HepG2 (cell line): ENCODE measurements around the gene CXCL10. TPM values are rescaled to one million over a fixed set of nuclear protein-coding genes. Genes with fewer than 3 reads are reported as not detected.

ENCODE experiments used
- ATAC-seq: fragments of 200-7000 bp; cut with Tn5 transposase; 3 replicates; pipeline ENCODE4 v1.9.1; 2020; ENCODE audit warnings: mild to moderate bottlenecking, moderate library complexity
- BruUV-seq: library from RNA; stranded (reverse); fragments of 400-500 nt; replicated peaks from 2 replicates; lab custom pipeline; 2021; lab: Mats Ljungman, UMichigan
- CTCF ChIA-PET: fragments of 300-600 bp; formaldehyde crosslinking; extraction: SDS; loops from one replicate; lab custom pipeline; 2021; ENCODE audit warnings: low total read pairs, inconsistent platforms, low intra/inter-chr PET ratio; lab: Yijun Ruan, JAX
- POLR2A ChIA-PET: fragments of 350-600 bp; sonication (Branson Sonifier 250); formaldehyde crosslinking; loops from one replicate; lab custom pipeline; 2020; ENCODE audit warnings: antibody characterized with exemption, inconsistent platforms; lab: Yijun Ruan, JAX
- DNase-seq: peaks from one replicate; pipeline ENCODE4 v3.0.0-alpha.2; 2015; ENCODE audit warnings: low spot score
- FAIRE-seq: peaks from 3 replicates; lab custom pipeline; 2011; peaks lifted over from hg19 to GRCh38; lab: Jason Lieb, UNC
- H2AFZ ChIP-seq: one replicate; pipeline ENCODE4 v1.6.1; 2011; ENCODE audit warnings: low read length, inconsistent platforms
- H3K27ac ChIP-seq: fragments of 300-600 bp; 3 replicates; pipeline ENCODE4 v1.8.0; 2011; ENCODE audit warnings: mixed run types, mild to moderate bottlenecking, mixed read lengths, low read length, inconsistent platforms; ENCODE audit not compliant: insufficient read depth; ENCODE audit errors: extremely low read length
- H3K27me3 ChIP-seq, 2 experiments: fragments of 200-600 bp in 1 of 2; 2 replicates in 1 of 2; 3 replicates in 1 of 2; pipeline versions ENCODE4 v1.6.0 to v1.8.0; 2011; ENCODE audit warnings: low read length in 2 of 2, mild to moderate bottlenecking in 2 of 2, moderate library complexity in 2 of 2, inconsistent platforms in 1 of 2; ENCODE audit not compliant: insufficient read depth in 2 of 2, control insufficient read depth in 1 of 2
- H3K36me3 ChIP-seq, 2 experiments: fragments of 200-600 bp in 1 of 2; replicated peaks in 1 of 2; 2 replicates in 1 of 2; 3 replicates in 1 of 2; pipeline versions ENCODE4 v1.5.1 to v1.8.0; 2011; ENCODE audit warnings: low read length in 2 of 2, inconsistent platforms in 1 of 2; ENCODE audit not compliant: insufficient read depth in 2 of 2, control insufficient read depth in 1 of 2
- H3K4me1 ChIP-seq: 2 replicates; pipeline ENCODE4 v1.5.1; 2012; ENCODE audit warnings: low read length, inconsistent platforms; ENCODE audit not compliant: insufficient read depth
- H3K4me2 ChIP-seq: 2 replicates; pipeline ENCODE4 v1.6.0; 2011; ENCODE audit warnings: low read depth, low read length, inconsistent platforms
- H3K4me3 ChIP-seq, 3 experiments: fragments of 200-600 bp in 1 of 3; sonication (generic), shearing (Covaris generic) in 1 of 3; replicated peaks in 1 of 3; 2 replicates each; pipeline ENCODE4 v1.5.1; 2011 to 2016; ENCODE audit warnings: low read length in 3 of 3, inconsistent platforms in 2 of 3, low read depth in 2 of 3, mild to moderate bottlenecking in 2 of 3, control low read depth in 1 of 3, mixed read lengths in 1 of 3; ENCODE audit not compliant: insufficient read depth in 1 of 3
- H3K79me2 ChIP-seq: one replicate; pipeline ENCODE4 v1.6.1; 2011; ENCODE audit warnings: low read length, inconsistent platforms; ENCODE audit not compliant: insufficient read depth
- H3K9ac ChIP-seq: 2 replicates; pipeline ENCODE4 v1.6.0; 2011; ENCODE audit warnings: mild to moderate bottlenecking, low read depth, low read length, inconsistent platforms; ENCODE audit not compliant: insufficient read depth
- H3K9me3 ChIP-seq: 2 replicates; pipeline ENCODE4 v1.5.1; 2012; ENCODE audit warnings: mild to moderate bottlenecking, low read length
- H4K20me1 ChIP-seq: 2 replicates; pipeline ENCODE4 v1.6.0; 2011; ENCODE audit warnings: inconsistent platforms, mild to moderate bottlenecking, low read length, moderate library complexity; ENCODE audit not compliant: insufficient read depth
- JUNB ChIP-seq: sonication (generic); formaldehyde crosslinking; IDR thresholded peaks from 2 replicates; pipeline ENCODE4 v1.8.0; 2022; ENCODE audit warnings: missing genetic modification reagents, mild to moderate bottlenecking, borderline replicate concordance
- MAFG ChIP-seq: sonication (generic); formaldehyde crosslinking; IDR thresholded peaks from 2 replicates; pipeline ENCODE4 v1.5.1; 2020; ENCODE audit warnings: mild to moderate bottlenecking, missing genetic modification reagents
- MYPOP ChIP-seq: sonication (generic); formaldehyde crosslinking; IDR thresholded peaks from 2 replicates; pipeline ENCODE4 v1.8.1; 2023; ENCODE audit warnings: mild to moderate bottlenecking, moderate library complexity, missing genetic modification reagents
- RXRA ChIP-seq: sonication (generic); formaldehyde crosslinking; IDR thresholded peaks from 2 replicates; pipeline ENCODE4 v1.5.1; 2020; ENCODE audit warnings: missing genetic modification reagents
- ZFP41 ChIP-seq: sonication (generic); formaldehyde crosslinking; IDR thresholded peaks from 2 replicates; pipeline ENCODE4 v1.4.0; 2020; ENCODE audit warnings: mild to moderate bottlenecking, missing genetic modification reagents, borderline replicate concordance
- ZNF225 ChIP-seq: sonication (generic); formaldehyde crosslinking; IDR thresholded peaks from 2 replicates; pipeline ENCODE4 v1.4.0; 2020; ENCODE audit warnings: mild to moderate bottlenecking, missing genetic modification reagents
- ZNF441 ChIP-seq: sonication (generic); formaldehyde crosslinking; IDR thresholded peaks from 2 replicates; pipeline ENCODE4 v1.7.0; 2021; ENCODE audit warnings: missing genetic modification reagents, borderline replicate concordance
- ZNF616 ChIP-seq: sonication (generic); formaldehyde crosslinking; IDR thresholded peaks from 2 replicates; pipeline ENCODE4 v1.5.0; 2020; ENCODE audit warnings: low read depth, mild to moderate bottlenecking, missing genetic modification reagents
- ZNF841 ChIP-seq: sonication (generic); formaldehyde crosslinking; IDR thresholded peaks from 2 replicates; pipeline ENCODE4 v1.8.1; 2023; ENCODE audit warnings: missing genetic modification reagents, borderline replicate concordance
- WGBS: methylation state at CpG from one replicate; pipeline ENCODE4 v1.1.6; 2017; ENCODE audit warnings: low lambda C conversion rate; 5-methylcytosine and 5-hydroxymethylcytosine counted together
- in situ Hi-C: cut with HindIII; loops from 2 replicates; pipeline ENCODE4 v1.10.0; 2017; ENCODE audit warnings: low pct_unique_long_range_greater_than_20kb; ENCODE audit not compliant: extremely low pct_ligation_motif_present
- intact Hi-C: fragments of 100-400 bp; cut with micrococcal nuclease; formaldehyde crosslinking; loops from one replicate; pipeline ENCODE4 v1.10.0; 2022; ENCODE audit not compliant: unreplicated experiment
- polyA plus RNA-seq, 8 experiments: library from polyadenylated mRNA; depleted of rRNA in 3 of 8; stranded (reverse) in 7 of 8; unstranded in 1 of 8; fragments of >200 nt; fragmentation: Illumina TruSeq in 4 of 8; extraction: Trizol in 4 of 8; gene quantifications; 2 replicates each; pipeline versions ENCODE4 v1.2.1 to v1.2.3, GENCODE V29; 2011 to 2016; ENCODE audit warnings: low read depth in 4 of 8, missing spikeins in 1 of 8, mixed read lengths in 1 of 8; ENCODE audit not compliant: insufficient read depth in 1 of 8
- total RNA-seq, 5 experiments: library from RNA; depleted of rRNA; stranded (reverse); fragments of >200 nt; fragmentation: Illumina TruSeq; extraction: Trizol; gene quantifications; 2 replicates each; pipeline ENCODE4 v1.2.3, GENCODE V29; 2016; ENCODE audit warnings: low read depth in 1 of 5
- TF ChIP-seq, protein P1 (sequence below): sonication (generic); formaldehyde crosslinking; IDR thresholded peaks from 2 replicates; pipeline ENCODE4 v1.4.0; 2020; ENCODE audit warnings: missing genetic modification reagents
- TF ChIP-seq, protein P2 (sequence below): IDR thresholded peaks from 2 replicates; pipeline ENCODE4 v1.6.1; 2016; ENCODE audit warnings: missing compliant biosample characterization, missing genetic modification reagents, borderline replicate concordance

CXCL10 gene
- total and polyA plus RNA-seq, 2 of the 13 experiments (the other 11 are each of a cell fraction or from before 2014, with no cell fraction given), result not detected

DNA sequence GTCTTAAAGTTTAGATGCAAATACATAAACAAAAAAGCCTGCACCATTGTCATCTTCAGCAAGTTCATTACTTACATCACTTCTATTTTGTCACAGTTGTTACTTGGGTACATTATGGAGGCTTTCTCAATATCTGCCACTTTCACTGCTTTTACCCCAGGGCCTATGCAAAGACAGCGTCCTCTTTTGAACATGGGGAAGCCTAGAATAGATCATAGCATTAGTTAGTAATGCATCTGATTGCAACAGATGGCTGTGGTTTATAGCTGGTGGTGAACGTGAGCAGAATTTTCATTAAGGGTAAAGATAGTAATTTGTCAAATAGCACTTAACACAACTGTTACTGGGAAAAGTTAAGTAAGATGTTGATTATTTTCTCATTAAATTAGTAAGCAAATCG, 11.8 kb upstream of the CXCL10 start:
- POLR2A ChIA-PET, result no interaction called here
- no peak overlapping the region for H3K9ac ChIP-seq
- H4K20me1 ChIP-seq, result no peaks in the 10 kb centered on the region
- no peak for TF ChIP-seq ZNF441 (CRISPR knock-in tag)
- TF ChIP-seq RXRA (CRISPR knock-in tag), result no peak
- no peak for TF ChIP-seq ZNF616
- TF ChIP-seq, protein P1, sequence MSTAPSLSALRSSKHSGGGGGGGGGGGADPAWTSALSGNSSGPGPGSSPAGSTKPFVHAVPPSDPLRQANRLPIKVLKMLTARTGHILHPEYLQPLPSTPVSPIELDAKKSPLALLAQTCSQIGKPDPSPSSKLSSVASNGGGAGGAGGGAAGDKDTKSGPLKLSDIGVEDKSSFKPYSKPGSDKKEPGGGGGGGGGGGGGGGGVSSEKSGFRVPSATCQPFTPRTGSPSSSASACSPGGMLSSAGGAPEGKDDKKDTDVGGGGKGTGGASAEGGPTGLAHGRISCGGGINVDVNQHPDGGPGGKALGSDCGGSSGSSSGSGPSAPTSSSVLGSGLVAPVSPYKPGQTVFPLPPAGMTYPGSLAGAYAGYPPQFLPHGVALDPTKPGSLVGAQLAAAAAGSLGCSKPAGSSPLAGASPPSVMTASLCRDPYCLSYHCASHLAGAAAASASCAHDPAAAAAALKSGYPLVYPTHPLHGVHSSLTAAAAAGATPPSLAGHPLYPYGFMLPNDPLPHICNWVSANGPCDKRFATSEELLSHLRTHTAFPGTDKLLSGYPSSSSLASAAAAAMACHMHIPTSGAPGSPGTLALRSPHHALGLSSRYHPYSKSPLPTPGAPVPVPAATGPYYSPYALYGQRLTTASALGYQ (CRISPR knock-in tag), result no peak
- no peak for TF ChIP-seq MYPOP (CRISPR knock-in tag)
- no peak for TF ChIP-seq MAFG
- TF ChIP-seq ZNF841 (CRISPR knock-in tag), result no peak
- no peak for TF ChIP-seq JUNB (CRISPR knock-in tag)
- TF ChIP-seq, protein P2, sequence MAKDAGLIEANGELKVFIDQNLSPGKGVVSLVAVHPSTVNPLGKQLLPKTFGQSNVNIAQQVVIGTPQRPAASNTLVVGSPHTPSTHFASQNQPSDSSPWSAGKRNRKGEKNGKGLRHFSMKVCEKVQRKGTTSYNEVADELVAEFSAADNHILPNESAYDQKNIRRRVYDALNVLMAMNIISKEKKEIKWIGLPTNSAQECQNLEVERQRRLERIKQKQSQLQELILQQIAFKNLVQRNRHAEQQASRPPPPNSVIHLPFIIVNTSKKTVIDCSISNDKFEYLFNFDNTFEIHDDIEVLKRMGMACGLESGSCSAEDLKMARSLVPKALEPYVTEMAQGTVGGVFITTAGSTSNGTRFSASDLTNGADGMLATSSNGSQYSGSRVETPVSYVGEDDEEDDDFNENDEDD (CRISPR knock-in tag), result no peak
- no peak for TF ChIP-seq ZFP41 (CRISPR knock-in tag)
- TF ChIP-seq ZNF225, result no peak
- intact Hi-C loops (no loop called here), in situ Hi-C loops (no loop called here)
- H3K27me3 ChIP-seq, result no peaks in the 10 kb centered on the region; a peak in 1 of 5 replicates
- H3K9me3 ChIP-seq, result no peaks in the 10 kb centered on the region
- DNase-seq (no peak), FAIRE-seq (no peak), ATAC-seq (no peak)
- BruUV-seq, result no TSS peak
- 10% methylated on average over 3 of the region's 3 CpGs for WGBS
- H3K4me1 ChIP-seq, result no peaks in the 10 kb centered on the region
- CTCF ChIA-PET, result no interaction called here
- no peak overlapping the region for H3K4me3 ChIP-seq
- no peak overlapping the region for H2AFZ ChIP-seq
- no peaks in the 10 kb centered on the region for H3K79me2 ChIP-seq
- H3K36me3 ChIP-seq, result no peaks in the 10 kb centered on the region
- no peak overlapping the region for H3K27ac ChIP-seq
- no peak overlapping the region for H3K4me2 ChIP-seq
